GM12892 (cell line): Measurements from ENCODE around the gene ALOX15B.

ENCODE experiments used
- POLR2A ChIP-seq: IDR thresholded peaks from 2 replicates; pipeline ENCODE4 v1.6.1; 2011; ENCODE audit warnings: low read depth, low read length, control low read depth
- POLR2AphosphoS5 ChIP-seq: IDR thresholded peaks from 2 replicates; pipeline ENCODE4 v1.6.1; 2011; ENCODE audit warnings: low read depth, low read length, control low read depth

- TF ChIP-seq POLR2A (no peak), POLR2AphosphoS5 (no peak)
Measured at GRCh38 chr17:8053600-8053999, 14.7 kb downstream of the ALOX15B start.
